VCaP (cell line): ENCODE data around the gene BZW2.

Source experiments
- H3K27ac ChIP-seq: fragments of 450-650 bp; 2 replicates; pipeline ENCODE4 v1.5.1; 2017
- CTCF ChIP-seq: fragments of 450-650 bp; conservative IDR thresholded peaks from 2 replicates; pipeline ENCODE4 v1.5.1; 2017; ENCODE audit warnings: mild to moderate bottlenecking, moderate library complexity

The BZW2 gene

DNA sequence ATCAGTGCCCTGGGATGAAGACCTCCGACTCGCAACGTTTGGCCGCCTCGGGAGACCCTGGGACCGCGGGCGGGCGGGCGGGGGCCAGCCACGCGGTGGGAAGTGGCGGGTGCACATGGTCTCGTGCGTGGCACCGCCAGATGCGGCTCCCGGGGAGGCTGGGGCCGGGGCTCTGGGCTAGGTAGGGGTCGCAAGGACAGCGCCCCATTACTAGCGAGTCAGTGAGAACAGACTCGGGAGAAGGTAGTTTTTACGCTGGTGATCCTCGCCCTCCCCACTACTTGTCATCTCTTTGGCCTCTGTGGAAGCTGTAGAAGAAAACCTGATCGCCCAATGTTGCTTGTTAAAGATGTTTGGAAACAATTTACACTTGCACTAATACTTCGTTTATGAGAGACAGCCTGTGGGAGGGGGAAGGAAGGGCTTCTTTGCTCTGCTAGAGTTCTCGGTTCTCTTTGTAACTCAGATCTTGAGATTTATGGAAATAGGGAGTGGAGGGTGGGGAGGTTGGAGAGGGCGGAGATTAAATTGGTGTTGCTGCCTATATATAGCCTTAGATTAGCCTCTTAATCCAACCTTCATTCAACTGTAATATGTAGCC lies 591 bp downstream of the BZW2 start:
- TF ChIP-seq CTCF = no peak
- H3K27ac ChIP-seq = peak overlapping the region; percentile 87

GRCh38 chr7:16647435-16647960 lies 1.5 kb downstream of the BZW2 start:
- no peak for TF ChIP-seq CTCF
- H3K27ac ChIP-seq = peak overlapping the region; percentile 87

DNA sequence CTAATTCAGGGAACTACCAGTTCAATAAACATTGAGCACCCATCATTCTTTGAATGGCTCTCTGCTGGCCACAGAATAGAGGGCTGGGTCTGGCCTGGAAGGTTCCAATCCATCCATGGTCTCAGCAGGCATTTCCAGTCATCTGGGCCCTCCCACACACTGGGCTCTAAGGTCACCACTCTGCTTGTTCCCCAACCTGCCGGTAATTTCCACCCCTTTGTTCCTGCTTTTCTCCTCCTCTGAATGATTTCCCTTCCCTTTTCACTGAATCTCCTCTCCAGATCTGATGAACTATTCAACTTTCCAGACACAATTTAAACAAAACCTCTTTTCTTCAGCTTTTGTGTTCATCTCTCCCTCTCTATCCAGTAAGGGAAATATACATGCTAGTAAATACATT lies 2.6 kb downstream of the BZW2 start:
- H3K27ac ChIP-seq = peak overlapping the region; percentile 87

GRCh38 chr7:16649196-16649595 lies 3.2 kb downstream of the BZW2 start:
- no peak for TF ChIP-seq CTCF
- H3K27ac ChIP-seq = peak overlapping the region; percentile 87; the same call in 1 of the 2 replicates

More for the DNA sequence above, 2.6 kb downstream of the BZW2 start:
- no peak for TF ChIP-seq CTCF

- no peak overlapping the region for H3K27ac ChIP-seq
- no peak for TF ChIP-seq CTCF
Measured at GRCh38 chr7:16650266-16650665, 4.3 kb downstream of the BZW2 start.

DNA sequence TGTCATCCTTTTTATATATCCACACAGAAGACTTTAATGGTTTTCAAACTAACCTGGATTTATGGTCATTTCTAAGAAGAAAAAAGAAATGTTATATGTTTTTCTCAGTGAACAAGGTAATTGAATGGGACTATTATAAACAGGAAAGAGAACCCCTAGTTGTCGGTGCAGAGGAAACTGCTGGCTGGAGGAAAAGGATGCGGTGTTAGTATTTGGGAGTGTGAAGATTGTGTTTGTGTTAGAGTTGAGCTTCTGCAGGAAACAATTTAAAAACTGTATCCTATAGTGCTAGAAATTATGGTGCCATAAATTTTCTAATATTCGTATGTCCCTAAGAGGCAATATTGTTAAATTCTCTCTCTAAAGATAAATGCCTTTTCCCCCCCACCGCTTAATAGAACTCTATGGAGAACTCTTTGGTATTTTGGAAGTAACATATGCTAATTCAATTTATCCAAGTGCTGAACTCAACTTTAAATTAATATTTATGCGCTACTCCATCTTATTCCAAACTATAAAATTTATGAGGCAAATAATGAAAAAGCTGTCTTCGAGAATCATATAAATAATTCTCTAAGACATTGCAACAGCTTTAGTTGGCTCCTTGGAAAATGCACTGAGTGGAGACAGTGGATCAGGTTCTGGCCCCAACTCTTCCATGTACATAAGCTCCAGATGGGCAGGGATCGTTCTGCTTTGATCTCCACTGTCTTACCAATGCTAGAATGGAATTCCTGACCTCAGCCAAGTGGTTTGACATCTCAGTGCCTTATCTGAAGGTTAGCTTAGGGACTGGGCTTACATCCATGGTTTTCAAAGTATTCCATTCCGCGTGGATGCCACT lies 5.6 kb downstream of the BZW2 start:
- no peak for TF ChIP-seq CTCF
- no peak overlapping the region; the same call in 1 of the 2 replicates for H3K27ac ChIP-seq

DNA sequence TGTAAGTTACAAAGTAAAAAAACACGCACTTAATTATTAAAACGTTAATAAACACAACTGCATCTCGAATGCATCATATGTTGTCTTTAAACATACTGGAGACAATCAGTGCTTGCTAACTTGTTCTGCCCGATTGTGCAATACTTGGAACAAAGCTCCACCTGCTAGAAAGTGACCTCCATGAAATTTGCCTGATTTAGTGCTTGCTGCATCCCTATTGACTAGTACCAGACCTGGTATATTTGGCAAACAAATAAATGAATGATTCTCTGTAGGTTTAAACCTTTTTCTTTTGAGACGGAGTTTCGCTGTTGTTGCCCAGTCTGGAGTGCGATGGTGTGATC lies 6.2 kb downstream of the BZW2 start:
- H3K27ac ChIP-seq = peak overlapping the region; percentile 57; the same call in 1 of the 2 replicates
- no peak for TF ChIP-seq CTCF
